ENCODE measurements around the gene COX4I1.

Gene COX4I1

DNA sequence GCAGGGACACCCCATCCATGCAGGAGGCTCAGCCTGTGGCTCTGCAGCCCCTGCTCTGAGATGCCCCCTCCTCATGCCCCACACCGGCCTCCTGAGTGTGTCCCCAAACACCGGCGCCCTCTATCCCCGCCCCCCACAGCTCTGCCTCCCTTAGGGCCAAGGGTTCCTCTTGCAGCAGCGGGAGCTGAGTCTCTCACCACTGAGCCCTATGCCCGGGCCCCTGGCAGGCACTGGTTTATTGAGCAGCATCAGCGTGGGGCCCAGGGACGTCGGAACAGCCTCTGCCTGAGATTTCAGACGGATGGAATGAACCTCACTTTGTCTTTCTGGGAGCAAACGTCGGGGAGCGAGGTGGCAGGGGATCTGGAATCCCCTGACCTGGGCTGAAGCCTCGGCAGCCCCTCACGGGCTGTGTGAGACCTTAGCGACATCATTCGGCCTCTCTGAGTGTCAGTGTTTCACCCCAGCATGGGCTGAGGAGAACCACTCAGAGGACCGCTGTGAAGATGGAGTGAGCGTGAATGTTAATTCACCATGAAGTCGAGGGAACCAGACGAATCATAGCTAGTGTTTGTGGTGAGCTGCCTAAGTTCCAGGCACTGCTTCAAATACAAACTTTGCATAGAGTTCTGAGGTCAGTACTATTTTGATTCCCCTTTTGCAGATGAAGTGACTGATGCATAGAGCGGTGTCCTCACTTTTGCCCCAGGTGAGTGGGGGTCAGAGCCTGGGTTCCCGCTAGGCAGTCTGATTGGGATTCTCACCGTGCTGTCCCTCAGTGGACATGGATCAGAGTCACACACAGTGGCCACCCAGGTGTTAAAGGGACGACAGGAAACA, 43.3 kb upstream of the COX4I1 start:
- Histone ChIP-seq H3K4me3 (ENCODE audit: low read depth, low read length) (no peak overlapping the region), H3K27me3 (ENCODE audit: control insufficient read depth, insufficient read depth, low read length) (peaks cover 8% of the 10 kb centered on the region), H3K9ac (ENCODE audit: low read depth, low read length) (no peak overlapping the region), H3K4me1 (ENCODE audit: control insufficient read depth, insufficient read depth, low read length) (peaks cover 18% of the 10 kb centered on the region), H3K36me3 (ENCODE audit: control insufficient read depth, insufficient read depth, low read length) (no peaks in the 10 kb centered on the region), H3K9me3 (ENCODE audit: control insufficient read depth, insufficient read depth, low read length) (no peaks in the 10 kb centered on the region)

GRCh38 chr16:85757341-85757822, 42.1 kb upstream of the COX4I1 start:
- no peak overlapping the region for H3K9ac ChIP-seq (ENCODE audit: low read depth, low read length)
- H3K36me3 ChIP-seq (ENCODE audit: control insufficient read depth, insufficient read depth, low read length): no peaks in the 10 kb centered on the region
- H3K4me1 ChIP-seq (ENCODE audit: control insufficient read depth, insufficient read depth, low read length): peaks cover 14% of the 10 kb centered on the region
- H3K4me3 ChIP-seq (ENCODE audit: low read depth, low read length): no peak overlapping the region
- H3K27me3 ChIP-seq (ENCODE audit: control insufficient read depth, insufficient read depth, low read length): peaks cover 3% of the 10 kb centered on the region
- no peaks in the 10 kb centered on the region for H3K9me3 ChIP-seq (ENCODE audit: control insufficient read depth, insufficient read depth, low read length)

DNA sequence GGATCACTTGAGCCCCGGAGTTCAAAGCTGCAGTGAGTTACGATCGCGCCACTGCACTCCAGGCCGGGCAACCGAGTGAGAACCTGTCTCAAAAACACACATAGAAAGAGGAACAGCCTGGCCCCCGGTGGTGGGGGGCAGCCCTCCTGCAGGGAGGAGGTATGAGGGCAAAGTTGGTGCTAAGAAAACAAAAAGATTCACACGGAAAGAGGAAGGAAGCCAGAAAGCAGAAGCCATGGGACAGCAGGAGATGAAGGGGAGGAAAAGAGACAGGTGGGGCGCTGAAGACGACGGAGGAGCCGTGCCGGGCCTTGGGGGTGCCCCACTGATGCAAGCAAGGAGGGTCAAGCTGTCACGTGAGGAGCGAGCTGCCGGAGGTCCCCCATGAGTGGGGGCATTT, 40.4 kb upstream of the COX4I1 start:
- no peak overlapping the region for H3K4me3 ChIP-seq (ENCODE audit: low read depth, low read length)
- H3K27me3 ChIP-seq (ENCODE audit: control insufficient read depth, insufficient read depth, low read length): no peaks in the 10 kb centered on the region
- H3K4me1 ChIP-seq (ENCODE audit: control insufficient read depth, insufficient read depth, low read length): peaks cover 2% of the 10 kb centered on the region

DNA sequence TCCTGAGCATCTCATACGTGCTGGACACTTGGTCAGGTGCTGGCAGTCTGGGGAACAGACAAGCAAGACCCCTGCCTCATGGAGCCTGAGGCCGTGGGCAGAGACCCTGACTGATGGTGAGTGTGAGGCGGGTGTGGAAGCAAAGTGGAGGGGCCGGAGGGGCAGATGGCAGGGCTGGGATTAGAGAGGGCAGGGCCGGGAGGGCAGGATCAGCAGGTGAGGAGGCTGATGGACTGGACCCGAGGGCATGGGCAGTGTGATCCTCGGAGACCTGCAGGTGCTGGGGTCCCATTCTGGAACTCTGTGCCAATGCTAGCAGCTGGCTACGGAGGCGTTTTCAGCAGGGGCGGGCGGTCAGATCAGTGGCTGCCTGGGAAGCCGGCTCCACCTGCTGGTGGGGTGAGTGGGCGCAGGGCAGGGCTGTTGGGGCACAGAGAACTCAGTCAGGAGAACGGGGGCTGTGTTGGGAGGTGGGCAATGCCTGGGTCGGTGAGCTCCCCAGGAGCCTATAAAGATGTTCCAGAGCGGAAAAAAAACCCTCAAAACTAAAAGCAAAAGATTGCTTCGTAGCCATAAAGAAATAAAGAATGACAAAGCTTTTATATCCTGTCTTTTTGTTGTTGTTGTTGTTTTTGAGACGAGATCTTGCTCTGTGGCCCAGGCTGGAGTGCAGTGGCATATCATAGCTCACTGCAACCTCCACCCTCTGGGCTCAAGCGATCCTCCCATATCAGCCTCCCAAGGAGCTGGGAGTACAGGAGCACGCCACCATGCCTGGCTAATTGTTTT, 39.7 kb upstream of the COX4I1 start:
- Histone ChIP-seq H3K4me1 (ENCODE audit: control insufficient read depth, insufficient read depth, low read length) (no peaks in the 10 kb centered on the region), H3K4me3 (ENCODE audit: low read depth, low read length) (no peak overlapping the region), H3K36me3 (ENCODE audit: control insufficient read depth, insufficient read depth, low read length) (no peaks in the 10 kb centered on the region), H3K9ac (ENCODE audit: low read depth, low read length) (no peak overlapping the region), H3K9me3 (ENCODE audit: control insufficient read depth, insufficient read depth, low read length) (no peaks in the 10 kb centered on the region), H3K27me3 (ENCODE audit: control insufficient read depth, insufficient read depth, low read length) (no peaks in the 10 kb centered on the region)

More for the DNA sequence above, 40.4 kb upstream of the COX4I1 start:
- no peaks in the 10 kb centered on the region for H3K36me3 ChIP-seq (ENCODE audit: control insufficient read depth, insufficient read depth, low read length)
- H3K9ac ChIP-seq (ENCODE audit: low read depth, low read length): no peak overlapping the region
- H3K9me3 ChIP-seq (ENCODE audit: control insufficient read depth, insufficient read depth, low read length): no peaks in the 10 kb centered on the region

- H3K4me3 ChIP-seq (ENCODE audit: low read depth, low read length): no peak overlapping the region
Observed at GRCh38 chr16:85761861-85762260, 37.6 kb upstream of the COX4I1 start.

GRCh38 chr16:85762970-85763369, 36.5 kb upstream of the COX4I1 start:
- H3K4me3 ChIP-seq (ENCODE audit: low read depth, low read length): no peak overlapping the region
- H3K27me3 ChIP-seq (ENCODE audit: control insufficient read depth, insufficient read depth, low read length): no peaks in the 10 kb centered on the region
- no peak overlapping the region for H3K9ac ChIP-seq (ENCODE audit: low read depth, low read length)
- peaks cover 7% of the 10 kb centered on the region for H3K4me1 ChIP-seq (ENCODE audit: control insufficient read depth, insufficient read depth, low read length)
- no peaks in the 10 kb centered on the region for H3K9me3 ChIP-seq (ENCODE audit: control insufficient read depth, insufficient read depth, low read length)
- H3K36me3 ChIP-seq (ENCODE audit: control insufficient read depth, insufficient read depth, low read length): no peaks in the 10 kb centered on the region

More at GRCh38 chr16:85761861-85762260, 37.6 kb upstream of the COX4I1 start:
- Histone ChIP-seq H3K4me1 (ENCODE audit: control insufficient read depth, insufficient read depth, low read length) (no peaks in the 10 kb centered on the region), H3K9me3 (ENCODE audit: control insufficient read depth, insufficient read depth, low read length) (no peaks in the 10 kb centered on the region), H3K36me3 (ENCODE audit: control insufficient read depth, insufficient read depth, low read length) (no peaks in the 10 kb centered on the region), H3K9ac (ENCODE audit: low read depth, low read length) (no peak overlapping the region), H3K27me3 (ENCODE audit: control insufficient read depth, insufficient read depth, low read length) (no peaks in the 10 kb centered on the region)

DNA sequence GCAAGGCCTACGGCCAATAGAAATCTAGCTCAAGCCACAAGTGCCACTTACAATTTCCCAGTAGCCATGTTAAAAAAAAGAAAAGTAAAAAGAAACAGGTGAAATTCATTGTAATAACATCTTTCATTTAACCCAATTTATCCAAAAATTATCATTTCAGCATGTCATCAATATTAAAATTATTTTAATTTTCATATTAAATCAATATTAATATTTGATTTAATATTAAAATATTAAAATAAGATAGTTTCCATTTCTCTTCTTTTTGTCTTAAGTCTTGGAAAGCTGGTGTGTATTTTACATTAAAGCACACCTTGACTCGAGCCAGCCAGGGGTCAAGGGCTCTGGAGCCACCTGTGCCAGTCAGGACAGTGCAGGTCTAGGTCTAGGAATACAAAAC, 35.9 kb upstream of the COX4I1 start:
- Histone ChIP-seq H3K9me3 (ENCODE audit: control insufficient read depth, insufficient read depth, low read length) (no peaks in the 10 kb centered on the region), H3K4me3 (ENCODE audit: low read depth, low read length) (no peak overlapping the region), H3K4me1 (ENCODE audit: control insufficient read depth, insufficient read depth, low read length) (peaks cover 11% of the 10 kb centered on the region), H3K27me3 (ENCODE audit: control insufficient read depth, insufficient read depth, low read length) (no peaks in the 10 kb centered on the region), H3K9ac (ENCODE audit: low read depth, low read length) (no peak overlapping the region), H3K36me3 (ENCODE audit: control insufficient read depth, insufficient read depth, low read length) (no peaks in the 10 kb centered on the region)

- Histone ChIP-seq H3K4me1 (ENCODE audit: control insufficient read depth, insufficient read depth, low read length) (peaks cover 12% of the 10 kb centered on the region), H3K9me3 (ENCODE audit: control insufficient read depth, insufficient read depth, low read length) (no peaks in the 10 kb centered on the region), H3K4me3 (ENCODE audit: low read depth, low read length) (no peak overlapping the region), H3K36me3 (ENCODE audit: control insufficient read depth, insufficient read depth, low read length) (no peaks in the 10 kb centered on the region), H3K27me3 (ENCODE audit: control insufficient read depth, insufficient read depth, low read length) (no peaks in the 10 kb centered on the region), H3K9ac (ENCODE audit: low read depth, low read length) (no peak overlapping the region)
Observed at GRCh38 chr16:85765211-85765610, 34.3 kb upstream of the COX4I1 start.

GRCh38 chr16:85765767-85766166, 33.7 kb upstream of the COX4I1 start:
- H3K4me1 ChIP-seq (ENCODE audit: control insufficient read depth, insufficient read depth, low read length): peaks cover 12% of the 10 kb centered on the region
- no peaks in the 10 kb centered on the region for H3K36me3 ChIP-seq (ENCODE audit: control insufficient read depth, insufficient read depth, low read length)
- H3K4me3 ChIP-seq (ENCODE audit: low read depth, low read length): no peak overlapping the region
- H3K27me3 ChIP-seq (ENCODE audit: control insufficient read depth, insufficient read depth, low read length): no peaks in the 10 kb centered on the region
- no peak overlapping the region for H3K9ac ChIP-seq (ENCODE audit: low read depth, low read length)
- H3K9me3 ChIP-seq (ENCODE audit: control insufficient read depth, insufficient read depth, low read length): no peaks in the 10 kb centered on the region

DNA sequence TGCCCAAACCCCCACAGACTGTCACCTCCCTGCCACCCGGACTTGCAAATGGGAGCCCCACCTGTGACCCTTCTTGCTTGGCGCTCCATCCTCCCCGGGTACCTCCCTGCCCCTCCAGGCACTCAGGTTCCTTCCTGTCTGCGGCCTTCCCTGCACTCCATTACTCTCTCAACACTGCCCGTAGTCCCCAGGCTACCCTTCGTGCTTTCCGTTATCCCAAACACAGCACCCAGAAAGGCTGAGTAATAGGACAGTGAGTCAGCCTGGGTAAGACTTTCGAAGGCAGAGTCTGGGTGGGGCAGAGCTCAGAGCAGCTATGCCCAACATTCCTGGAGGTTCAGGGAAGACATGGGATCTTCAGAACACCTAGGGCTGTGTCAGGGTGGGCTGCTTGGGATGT, 32.0 kb upstream of the COX4I1 start:
- no peak overlapping the region for H3K9ac ChIP-seq (ENCODE audit: low read depth, low read length)
- peaks cover 12% of the 10 kb centered on the region for H3K4me1 ChIP-seq (ENCODE audit: control insufficient read depth, insufficient read depth, low read length)
- no peaks in the 10 kb centered on the region for H3K9me3 ChIP-seq (ENCODE audit: control insufficient read depth, insufficient read depth, low read length)
- H3K27me3 ChIP-seq (ENCODE audit: control insufficient read depth, insufficient read depth, low read length): no peaks in the 10 kb centered on the region
- H3K4me3 ChIP-seq (ENCODE audit: low read depth, low read length): no peak overlapping the region
- no peaks in the 10 kb centered on the region for H3K36me3 ChIP-seq (ENCODE audit: control insufficient read depth, insufficient read depth, low read length)

DNA sequence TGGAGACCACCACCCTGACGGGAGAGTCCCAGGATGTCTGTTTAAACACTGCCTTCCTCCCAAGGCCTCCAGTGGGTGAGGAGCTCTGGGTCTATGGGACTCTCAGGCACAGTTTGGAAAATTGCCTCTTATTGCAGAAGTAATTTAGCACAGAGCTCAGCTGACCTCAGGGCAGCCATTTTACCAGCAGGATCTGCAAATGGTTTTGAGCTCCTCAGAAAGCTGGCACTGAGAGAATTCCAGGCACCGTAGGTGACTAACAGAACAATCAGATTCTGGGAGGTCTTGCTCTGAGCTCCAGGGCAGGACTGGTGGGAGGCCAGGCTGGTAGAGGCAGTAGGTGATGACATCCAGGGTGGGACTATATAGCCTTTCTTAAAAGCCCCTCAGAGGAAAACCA, 31.3 kb upstream of the COX4I1 start:
- Histone ChIP-seq H3K4me1 (ENCODE audit: control insufficient read depth, insufficient read depth, low read length) (peaks cover 12% of the 10 kb centered on the region), H3K9ac (ENCODE audit: low read depth, low read length) (no peak overlapping the region), H3K4me3 (ENCODE audit: low read depth, low read length) (no peak overlapping the region), H3K27me3 (ENCODE audit: control insufficient read depth, insufficient read depth, low read length) (no peaks in the 10 kb centered on the region), H3K9me3 (ENCODE audit: control insufficient read depth, insufficient read depth, low read length) (no peaks in the 10 kb centered on the region), H3K36me3 (ENCODE audit: control insufficient read depth, insufficient read depth, low read length) (no peaks in the 10 kb centered on the region)

DNA sequence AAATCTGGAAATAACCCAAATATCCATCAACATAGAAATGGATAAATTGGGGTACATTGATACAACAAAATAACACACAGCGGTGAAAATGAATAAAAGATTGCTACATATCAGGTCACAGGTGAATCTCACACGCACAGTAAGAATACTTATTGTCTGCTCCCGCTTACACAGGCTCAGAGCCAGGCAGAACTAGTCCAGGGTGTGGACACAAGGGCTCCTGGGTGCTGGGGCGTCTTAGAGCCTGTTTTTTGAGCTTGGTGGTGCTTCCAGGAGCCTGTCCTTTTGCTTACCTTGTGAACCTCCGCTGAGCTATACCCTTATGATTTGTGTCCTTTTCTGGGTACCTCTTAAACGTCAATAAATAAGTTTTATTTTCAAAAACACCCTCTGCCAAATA, 28.8 kb upstream of the COX4I1 start:
- no peaks in the 10 kb centered on the region for H3K27me3 ChIP-seq (ENCODE audit: control insufficient read depth, insufficient read depth, low read length)
- H3K9me3 ChIP-seq (ENCODE audit: control insufficient read depth, insufficient read depth, low read length): no peaks in the 10 kb centered on the region
- H3K4me3 ChIP-seq (ENCODE audit: low read depth, low read length): no peak overlapping the region
- no peak overlapping the region for H3K9ac ChIP-seq (ENCODE audit: low read depth, low read length)
- no peaks in the 10 kb centered on the region for H3K36me3 ChIP-seq (ENCODE audit: control insufficient read depth, insufficient read depth, low read length)
- H3K4me1 ChIP-seq (ENCODE audit: control insufficient read depth, insufficient read depth, low read length): peaks cover 12% of the 10 kb centered on the region

Measured in iPS-15b (cell line).